G401 (cell line): ENCODE measurements around the gene KRT80. TPM values are rescaled to one million over a fixed set of nuclear protein-coding genes. Genes with fewer than 3 reads are reported as not detected.
"Not testable (repeated sequence)": the region's sequence is repeated elsewhere in the genome, so short reads cannot be mapped to it uniquely, and the experiment has no call there.

Experiments
- DNase-seq: peaks from one replicate; pipeline ENCODE4 v3.0.0-alpha.2; 2015; ENCODE audit warnings: low spot score
- in situ Hi-C: cut with HindIII; loops from 2 replicates; pipeline ENCODE4 v1.10.0; 2016; ENCODE audit warnings: low sequenced_read_pairs, mixed read lengths
- total RNA-seq: library from RNA; depleted of rRNA; stranded (reverse); fragments of >200 nt; shearing (Covaris generic); gene quantifications from 2 replicates; pipeline ENCODE4 v1.2.3, GENCODE V29; 2014; rRNA removed

The KRT80 gene
- 0.37 and 0.44 TPM in 2 replicates for total RNA-seq

GRCh38 chr12:52191841-52192791 lies at the start of gene KRT80:
KRT80 (minus strand) TSS chr12:52192014; CDS start chr12:52191902, 112 bp downstream.
- DNase-seq: no peak
- in situ Hi-C loops: no loop called here

GRCh38 chr12:52241205-52241842 lies 49.5 kb upstream of the KRT80 start:
- in situ Hi-C loops: no loop called here
- DNase-seq: no peak

GRCh38 chr12:52240247-52240646 lies 48.4 kb upstream of the KRT80 start:
- DNase-seq, in situ Hi-C loops: not testable (repeated sequence)

- in situ Hi-C loops: no loop called here
- no peak for DNase-seq
These were observed 48.0 kb upstream of the KRT80 start for GRCh38 chr12:52239767-52240166.

GRCh38 chr12:52238916-52239646 lies 47.3 kb upstream of the KRT80 start:
- in situ Hi-C loops: no loop called here
- DNase-seq: no peak

- in situ Hi-C loops: no loop called here
- no peak for DNase-seq
These were observed 46.5 kb upstream of the KRT80 start for GRCh38 chr12:52238207-52238840.

- in situ Hi-C loops: no loop called here
- DNase-seq: no peak
These were observed 44.7 kb upstream of the KRT80 start for GRCh38 chr12:52236386-52237050.

- in situ Hi-C loops: no loop called here
- no peak for DNase-seq
These were observed 44.1 kb upstream of the KRT80 start for GRCh38 chr12:52235822-52236361.

GRCh38 chr12:52235001-52235764 lies 43.4 kb upstream of the KRT80 start:
- in situ Hi-C loops: no loop called here
- no peak for DNase-seq

- in situ Hi-C loops: no loop called here
- DNase-seq: no peak
These were observed 42.5 kb upstream of the KRT80 start for GRCh38 chr12:52234223-52234810.

GRCh38 chr12:52233462-52234207 lies 41.8 kb upstream of the KRT80 start:
- in situ Hi-C loops: no loop called here
- DNase-seq: no peak

GRCh38 chr12:52232674-52233461 lies 41.1 kb upstream of the KRT80 start, which contains the start of gene KRT7:
KRT7 (plus strand) TSS chr12:52233243; CDS start chr12:52233297, 54 bp downstream.
- DNase-seq: no peak
- in situ Hi-C loops: no loop called here

- in situ Hi-C loops: no loop called here
- DNase-seq: no peak
These were observed 40.4 kb upstream of the KRT80 start for GRCh38 chr12:52232203-52232673.

- in situ Hi-C loops: no loop called here
- DNase-seq: no peak
These were observed 39.7 kb upstream of the KRT80 start for GRCh38 chr12:52231305-52232202.
